ENCODE measurements around the gene RACGAP1.

Gene RACGAP1

GRCh38 chr12:50060120-50060468, 34.8 kb upstream of the RACGAP1 start:
- Histone ChIP-seq H4K8ac (ENCODE audit: low read depth, low read length) (no peak overlapping the region), H3K14ac (ENCODE audit: low read length) (no peak overlapping the region), H2BK12ac (ENCODE audit: low read length) (no peak overlapping the region), H3K4me2 (ENCODE audit: low read length) (no peak overlapping the region), H2AK5ac (ENCODE audit: low read length) (no peak overlapping the region), H3K79me1 (ENCODE audit: low read length) (no peaks in the 10 kb centered on the region), H3K27me3 (ENCODE audit: insufficient read depth, low read length) (peaks cover 16% of the 10 kb centered on the region), H2BK120ac (ENCODE audit: insufficient read depth, low read length, poor library complexity) (no peak overlapping the region), H4K91ac (ENCODE audit: low read depth, low read length) (no peak overlapping the region), H2BK5ac (ENCODE audit: low read depth, low read length, poor library complexity) (no peak overlapping the region), H3K27ac (ENCODE audit: low read depth, low read length) (no peak overlapping the region), H3K79me2 (ENCODE audit: control insufficient read depth, insufficient read depth, low read length, poor library complexity) (no peaks in the 10 kb centered on the region), H3K4me1 (ENCODE audit: control insufficient read depth in 1 of 2, insufficient read depth in 2 of 2, low read length in 2 of 2) (peaks cover 0 to 7% of the 10 kb centered on the region in 2 experiments), H3K9me3 (ENCODE audit: insufficient read depth, low read depth, low read length) (peaks cover 5% of the 10 kb centered on the region), H4K12ac (ENCODE audit: low read depth, low read length) (no peak overlapping the region), H2AFZ (ENCODE audit: insufficient read depth, low read length, poor library complexity) (no peak overlapping the region), H3K4me3 (ENCODE audit: low read depth, low read length) (no peak overlapping the region), H3K18ac (ENCODE audit: low read length) (no peak overlapping the region), H3K36me3 (ENCODE audit: control insufficient read depth in 1 of 2, insufficient read depth in 2 of 2, low read length in 2 of 2) (no peaks in the 10 kb centered on the region), H3K9ac (ENCODE audit: low read length) (no peak overlapping the region), H3K23ac (ENCODE audit: low read length) (no peak overlapping the region), H3K4ac (ENCODE audit: low read depth, low read length) (no peak overlapping the region)
- WGBS (ENCODE audit: extremely low coverage, insufficient coverage, insufficient read length): no CpG with 5 or more reads among the region's 4 CpGs
- no peak for DNase-seq

- H2BK12ac ChIP-seq (ENCODE audit: low read length): no peak overlapping the region
- H3K9me3 ChIP-seq (ENCODE audit: insufficient read depth, low read depth, low read length): peaks cover 5% of the 10 kb centered on the region
- no peak for DNase-seq
- no peak overlapping the region for H3K4me2 ChIP-seq (ENCODE audit: low read length)
- H2AFZ ChIP-seq (ENCODE audit: insufficient read depth, low read length, poor library complexity): no peak overlapping the region
- H3K4me1 ChIP-seq (ENCODE audit: control insufficient read depth in 1 of 2, insufficient read depth in 2 of 2, low read length in 2 of 2): peaks cover 0 to 7% of the 10 kb centered on the region in 2 experiments
- no peak overlapping the region for H3K4me3 ChIP-seq (ENCODE audit: low read depth, low read length)
- no peak overlapping the region for H4K91ac ChIP-seq (ENCODE audit: low read depth, low read length)
- no peak overlapping the region for H3K27ac ChIP-seq (ENCODE audit: low read depth, low read length)
- H2AK5ac ChIP-seq (ENCODE audit: low read length): no peak overlapping the region
- H2BK120ac ChIP-seq (ENCODE audit: insufficient read depth, low read length, poor library complexity): no peak overlapping the region
- H3K23ac ChIP-seq (ENCODE audit: low read length): no peak overlapping the region
- no peaks in the 10 kb centered on the region for H3K36me3 ChIP-seq (ENCODE audit: control insufficient read depth in 1 of 2, insufficient read depth in 2 of 2, low read length in 2 of 2)
- H4K8ac ChIP-seq (ENCODE audit: low read depth, low read length): no peak overlapping the region
- H3K18ac ChIP-seq (ENCODE audit: low read length): no peak overlapping the region
- H3K4ac ChIP-seq (ENCODE audit: low read depth, low read length): no peak overlapping the region
- no peaks in the 10 kb centered on the region for H3K79me1 ChIP-seq (ENCODE audit: low read length)
- no peak overlapping the region for H3K9ac ChIP-seq (ENCODE audit: low read length)
- no peaks in the 10 kb centered on the region for H3K79me2 ChIP-seq (ENCODE audit: control insufficient read depth, insufficient read depth, low read length, poor library complexity)
- H4K12ac ChIP-seq (ENCODE audit: low read depth, low read length): no peak overlapping the region
- no peak overlapping the region for H3K14ac ChIP-seq (ENCODE audit: low read length)
- no CpG with 5 or more reads among the region's 12 CpGs for WGBS (ENCODE audit: extremely low coverage, insufficient coverage, insufficient read length)
- no peak overlapping the region for H2BK5ac ChIP-seq (ENCODE audit: low read depth, low read length, poor library complexity)
- peaks cover 16% of the 10 kb centered on the region for H3K27me3 ChIP-seq (ENCODE audit: insufficient read depth, low read length)
These were observed 34.3 kb upstream of the RACGAP1 start for GRCh38 chr12:50059440-50060119.

- H3K79me2 ChIP-seq (ENCODE audit: control insufficient read depth, insufficient read depth, low read length, poor library complexity): no peaks in the 10 kb centered on the region
These were observed 33.5 kb upstream of the RACGAP1 start for GRCh38 chr12:50058743-50059312.

GRCh38 chr12:50057896-50058670, 32.8 kb upstream of the RACGAP1 start:
- H2BK5ac ChIP-seq (ENCODE audit: low read depth, low read length, poor library complexity): no peak overlapping the region
- no peaks in the 10 kb centered on the region for H3K79me2 ChIP-seq (ENCODE audit: control insufficient read depth, insufficient read depth, low read length, poor library complexity)
- H3K79me1 ChIP-seq (ENCODE audit: low read length): no peaks in the 10 kb centered on the region
- H2BK12ac ChIP-seq (ENCODE audit: low read length): no peak overlapping the region
- H3K14ac ChIP-seq (ENCODE audit: low read length): peak overlapping the region; percentile 29
- no peak overlapping the region for H3K27ac ChIP-seq (ENCODE audit: low read depth, low read length)
- peaks cover 16% of the 10 kb centered on the region for H3K27me3 ChIP-seq (ENCODE audit: insufficient read depth, low read length)
- H4K12ac ChIP-seq (ENCODE audit: low read depth, low read length): no peak overlapping the region
- H3K23ac ChIP-seq (ENCODE audit: low read length): no peak overlapping the region
- H4K8ac ChIP-seq (ENCODE audit: low read depth, low read length): no peak overlapping the region
- no peak overlapping the region for H4K91ac ChIP-seq (ENCODE audit: low read depth, low read length)
- no peak overlapping the region for H3K18ac ChIP-seq (ENCODE audit: low read length)
- peaks cover 5% of the 10 kb centered on the region for H3K9me3 ChIP-seq (ENCODE audit: insufficient read depth, low read depth, low read length)
- H3K9ac ChIP-seq (ENCODE audit: low read length): no peak overlapping the region
- no CpG with 5 or more reads among the region's 30 CpGs for WGBS (ENCODE audit: extremely low coverage, insufficient coverage, insufficient read length)
- no peak overlapping the region for H2AFZ ChIP-seq (ENCODE audit: insufficient read depth, low read length, poor library complexity)
- no peaks in the 10 kb centered on the region for H3K36me3 ChIP-seq (ENCODE audit: control insufficient read depth in 1 of 2, insufficient read depth in 2 of 2, low read length in 2 of 2)
- no peak overlapping the region for H2AK5ac ChIP-seq (ENCODE audit: low read length)
- no peak for DNase-seq
- peak overlapping the region; percentile 74 for H3K4me3 ChIP-seq (ENCODE audit: low read depth, low read length)
- peak overlapping the region; percentile 95 for H3K4me2 ChIP-seq (ENCODE audit: low read length)
- no peak overlapping the region for H2BK120ac ChIP-seq (ENCODE audit: insufficient read depth, low read length, poor library complexity)
- peaks cover 0 to 7% of the 10 kb centered on the region in 2 experiments for H3K4me1 ChIP-seq (ENCODE audit: control insufficient read depth in 1 of 2, insufficient read depth in 2 of 2, low read length in 2 of 2)
- no peak overlapping the region for H3K4ac ChIP-seq (ENCODE audit: low read depth, low read length)

More at GRCh38 chr12:50058743-50059312, 33.5 kb upstream of the RACGAP1 start:
- Histone ChIP-seq H3K9ac (ENCODE audit: low read length) (no peak overlapping the region), H3K36me3 (ENCODE audit: control insufficient read depth in 1 of 2, insufficient read depth in 2 of 2, low read length in 2 of 2) (no peaks in the 10 kb centered on the region), H2AK5ac (ENCODE audit: low read length) (no peak overlapping the region), H3K18ac (ENCODE audit: low read length) (no peak overlapping the region), H4K12ac (ENCODE audit: low read depth, low read length) (no peak overlapping the region), H3K23ac (ENCODE audit: low read length) (no peak overlapping the region), H2BK12ac (ENCODE audit: low read length) (no peak overlapping the region), H3K9me3 (ENCODE audit: insufficient read depth, low read depth, low read length) (peaks cover 5% of the 10 kb centered on the region), H3K4me2 (ENCODE audit: low read length) (no peak overlapping the region), H3K4ac (ENCODE audit: low read depth, low read length) (no peak overlapping the region), H3K79me1 (ENCODE audit: low read length) (no peaks in the 10 kb centered on the region), H3K4me1 (ENCODE audit: control insufficient read depth in 1 of 2, insufficient read depth in 2 of 2, low read length in 2 of 2) (peaks cover 0 to 7% of the 10 kb centered on the region in 2 experiments), H3K14ac (ENCODE audit: low read length) (no peak overlapping the region), H2AFZ (ENCODE audit: insufficient read depth, low read length, poor library complexity) (no peak overlapping the region), H3K4me3 (ENCODE audit: low read depth, low read length) (no peak overlapping the region), H3K27me3 (ENCODE audit: insufficient read depth, low read length) (peaks cover 16% of the 10 kb centered on the region), H3K27ac (ENCODE audit: low read depth, low read length) (no peak overlapping the region), H2BK120ac (ENCODE audit: insufficient read depth, low read length, poor library complexity) (no peak overlapping the region), H2BK5ac (ENCODE audit: low read depth, low read length, poor library complexity) (no peak overlapping the region), H4K91ac (ENCODE audit: low read depth, low read length) (no peak overlapping the region), H4K8ac (ENCODE audit: low read depth, low read length) (no peak overlapping the region)
- no CpG with 5 or more reads among the region's 15 CpGs for WGBS (ENCODE audit: extremely low coverage, insufficient coverage, insufficient read length)
- peak in 1 of 2 donors; percentile 14 for DNase-seq

Data from trophoblast cell (in vitro differentiated cells and primary cell).